Measurements from ENCODE around the gene NOPCHAP1.

NOPCHAP1 gene

GRCh38 chr12:104942075-104942474, 44.0 kb upstream of the NOPCHAP1 start:
- TF ChIP-seq FOXM1 (IDR thresholded peaks at IDR 0.05; ENCODE audit: borderline replicate concordance, low read depth) (no peak), TAF1 (IDR thresholded peaks at IDR 0.05; ENCODE audit: low read depth) (no peak), EP300 (IDR thresholded peaks at IDR 0.05; ENCODE audit: borderline replicate concordance) (no peak), RAD21 (IDR thresholded peaks at IDR 0.05; ENCODE audit: low read depth) (no peak)

- TF ChIP-seq ZBTB7A (IDR thresholded peaks at IDR 0.05; ENCODE audit: low read depth) (no peak), MAX (IDR thresholded peaks at IDR 0.05) (no peak), TAF1 (IDR thresholded peaks at IDR 0.05; ENCODE audit: low read depth) (no peak), YY1 (IDR thresholded peaks at IDR 0.05; ENCODE audit: low read depth) (no peak), CREB1 (IDR thresholded peaks at IDR 0.05; ENCODE audit: low read depth) (no peak), TCF12 (IDR thresholded peaks at IDR 0.05; ENCODE audit: low read depth) (no peak), EP300 (IDR thresholded peaks at IDR 0.05; ENCODE audit: borderline replicate concordance) (no peak), NFIC (IDR thresholded peaks at IDR 0.05) (no peak), CEBPB (IDR thresholded peaks at IDR 0.05) (no peak), USF1 (IDR thresholded peaks at IDR 0.05) (no peak)
Measured at GRCh38 chr12:104944252-104944651, 41.9 kb upstream of the NOPCHAP1 start.

GRCh38 chr12:104951759-104952509, 34.2 kb upstream of the NOPCHAP1 start:
- TF ChIP-seq REST (IDR thresholded peaks at IDR 0.05; ENCODE audit: low read depth), result no peak
- TF ChIP-seq TCF12 (IDR thresholded peaks at IDR 0.05; ENCODE audit: low read depth), result no peak
- TF ChIP-seq CREB1 (IDR thresholded peaks at IDR 0.05; ENCODE audit: low read depth), result no peak
- no peak for TF ChIP-seq CEBPB (IDR thresholded peaks at IDR 0.05)
- TF ChIP-seq FOXM1 (IDR thresholded peaks at IDR 0.05; ENCODE audit: borderline replicate concordance, low read depth), result no peak
- no peak for TF ChIP-seq TEAD4 (IDR thresholded peaks at IDR 0.05)
- no peak for TF ChIP-seq MAX (IDR thresholded peaks at IDR 0.05)
- TF ChIP-seq USF1 (IDR thresholded peaks at IDR 0.05), result no peak
- no peak for TF ChIP-seq RAD21 (IDR thresholded peaks at IDR 0.05; ENCODE audit: low read depth)
- no peak for TF ChIP-seq TAF1 (IDR thresholded peaks at IDR 0.05; ENCODE audit: low read depth)
- TF ChIP-seq YY1 (IDR thresholded peaks at IDR 0.05; ENCODE audit: low read depth), result no peak
- no peak for TF ChIP-seq EP300 (IDR thresholded peaks at IDR 0.05; ENCODE audit: borderline replicate concordance)

- TF ChIP-seq REST (IDR thresholded peaks at IDR 0.05; ENCODE audit: low read depth), result no peak
- TF ChIP-seq ZBTB7A (IDR thresholded peaks at IDR 0.05; ENCODE audit: low read depth), result no peak
- no peak for TF ChIP-seq TEAD4 (IDR thresholded peaks at IDR 0.05)
- no peak for TF ChIP-seq CREB1 (IDR thresholded peaks at IDR 0.05; ENCODE audit: low read depth)
- no peak for TF ChIP-seq TCF12 (IDR thresholded peaks at IDR 0.05; ENCODE audit: low read depth)
- TF ChIP-seq EP300 (IDR thresholded peaks at IDR 0.05; ENCODE audit: borderline replicate concordance), result no peak
- TF ChIP-seq EGR1 (IDR thresholded peaks at IDR 0.05), result no peak
- no peak for TF ChIP-seq FOXM1 (IDR thresholded peaks at IDR 0.05; ENCODE audit: borderline replicate concordance, low read depth)
- TF ChIP-seq MAX (IDR thresholded peaks at IDR 0.05), result no peak
- TF ChIP-seq TAF1 (IDR thresholded peaks at IDR 0.05; ENCODE audit: low read depth), result no peak
Measured at GRCh38 chr12:104952816-104953215, 33.3 kb upstream of the NOPCHAP1 start.

- no peak for TF ChIP-seq CREB1 (IDR thresholded peaks at IDR 0.05; ENCODE audit: low read depth)
Measured at GRCh38 chr12:104953323-104953722, 32.8 kb upstream of the NOPCHAP1 start.

- TF ChIP-seq TAF1 (IDR thresholded peaks at IDR 0.05; ENCODE audit: low read depth) (no peak), USF1 (IDR thresholded peaks at IDR 0.05) (no peak), MAX (IDR thresholded peaks at IDR 0.05) (no peak), RAD21 (IDR thresholded peaks at IDR 0.05; ENCODE audit: low read depth) (no peak), EGR1 (IDR thresholded peaks at IDR 0.05) (no peak), CREB1 (IDR thresholded peaks at IDR 0.05; ENCODE audit: low read depth) (no peak), TEAD4 (IDR thresholded peaks at IDR 0.05) (no peak), CEBPB (IDR thresholded peaks at IDR 0.05) (no peak), EP300 (IDR thresholded peaks at IDR 0.05; ENCODE audit: borderline replicate concordance) (no peak), ZBTB7A (IDR thresholded peaks at IDR 0.05; ENCODE audit: low read depth) (no peak), REST (IDR thresholded peaks at IDR 0.05; ENCODE audit: low read depth) (no peak), TCF12 (IDR thresholded peaks at IDR 0.05; ENCODE audit: low read depth) (no peak), NFIC (IDR thresholded peaks at IDR 0.05) (no peak), FOXM1 (IDR thresholded peaks at IDR 0.05; ENCODE audit: borderline replicate concordance, low read depth) (no peak), YY1 (IDR thresholded peaks at IDR 0.05; ENCODE audit: low read depth) (no peak)
Measured at GRCh38 chr12:104955703-104956102, 30.4 kb upstream of the NOPCHAP1 start.
